Activated CD4-positive, alpha-beta T cell treated with anti-CD3 and anti-CD28 coated beads, Interleukin-2, amount 50 U/mL, for 24 hours (primary cell): ENCODE data around the gene ABCC1.
"Not testable (repeated sequence)": the region's sequence is repeated elsewhere in the genome, so short reads cannot be mapped to it uniquely, and the experiment has no call there.

Source experiments
- DNase-seq, 2 donors: peaks; one replicate each; pipeline ENCODE4 v3.0.0-alpha.2; 2020; ENCODE audit warnings: low read depth in 1 of 2, low spot score in 1 of 2

Gene ABCC1

GRCh38 chr16:16178455-16179162 lies 229.2 kb downstream of the ABCC1 start:
- no peak for DNase-seq

GRCh38 chr16:16181748-16182147 lies 232.3 kb downstream of the ABCC1 start:
- not testable (repeated sequence) for DNase-seq

- no peak for DNase-seq
These were observed 233.5 kb downstream of the ABCC1 start for GRCh38 chr16:16182918-16183317.

- DNase-seq, result no peak
These were observed 234.1 kb downstream of the ABCC1 start for GRCh38 chr16:16183562-16183961.

GRCh38 chr16:16184594-16184993 lies 235.2 kb downstream of the ABCC1 start:
- no peak for DNase-seq

- no peak for DNase-seq
These were observed 235.7 kb downstream of the ABCC1 start for GRCh38 chr16:16185095-16185494.

GRCh38 chr16:16186820-16187219 lies 237.4 kb downstream of the ABCC1 start:
- no peak for DNase-seq

GRCh38 chr16:16188827-16189226 lies 239.4 kb downstream of the ABCC1 start:
- no peak for DNase-seq

- DNase-seq, result no peak
These were observed 240.4 kb downstream of the ABCC1 start for GRCh38 chr16:16189842-16190241.

- no peak for DNase-seq
These were observed 241.1 kb downstream of the ABCC1 start for GRCh38 chr16:16190546-16190945.

GRCh38 chr16:16190966-16191365 lies 241.6 kb downstream of the ABCC1 start:
- not testable (repeated sequence) for DNase-seq

- no peak for DNase-seq
These were observed 242.2 kb downstream of the ABCC1 start for GRCh38 chr16:16191493-16192167.
